ENCODE measurements around the gene COPZ1.
A peak's percentile ranks its signal among the peaks of the same experiment; 100 is the strongest.
"Not testable (repeated sequence)": the region's sequence is repeated elsewhere in the genome, so short reads cannot be mapped to it uniquely, and the experiment has no call there.

Gene COPZ1

DNA sequence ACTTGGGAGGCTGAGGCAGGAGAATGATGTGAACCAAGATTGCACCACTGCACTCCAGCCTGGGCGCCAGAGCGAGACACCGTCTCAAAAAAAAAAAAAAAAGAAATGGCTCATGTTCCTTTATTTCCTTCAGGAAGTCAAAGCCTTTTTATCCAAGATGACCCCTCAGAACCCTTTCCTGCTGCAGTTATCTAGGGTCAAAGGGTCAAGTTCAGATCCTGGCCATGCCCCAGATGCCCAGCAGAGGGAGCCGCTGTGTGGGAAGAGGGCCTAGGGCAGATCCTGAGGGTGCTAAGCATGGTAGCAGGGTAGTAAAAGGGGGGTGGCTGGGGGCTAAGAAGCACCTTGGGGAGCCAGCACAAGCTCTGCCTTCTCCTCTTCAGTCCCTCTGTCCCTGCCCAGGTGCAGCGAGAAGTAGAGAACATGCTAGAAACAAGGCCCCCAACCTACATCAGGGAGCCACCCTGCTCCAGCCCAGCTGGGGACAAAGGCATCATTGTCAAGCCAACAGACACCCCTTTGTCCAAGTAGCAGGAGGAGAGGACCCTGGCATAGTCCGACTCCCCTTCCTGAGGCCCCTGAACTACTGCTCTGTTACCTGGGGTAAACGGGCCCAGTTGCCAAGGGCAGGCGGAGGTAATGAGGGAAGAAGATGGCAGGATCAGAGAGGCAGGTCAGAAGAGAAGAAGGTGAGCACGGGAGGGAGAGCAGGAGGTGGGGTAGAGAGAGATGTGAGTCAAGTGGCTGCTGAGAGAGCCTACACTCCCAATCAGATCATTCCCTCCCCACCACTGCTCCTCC is 30.6 kb upstream of the COPZ1 start:
- DNase-seq (ENCODE audit: low read depth in 2 of 2) = peak; percentile 27 to 55

DNA sequence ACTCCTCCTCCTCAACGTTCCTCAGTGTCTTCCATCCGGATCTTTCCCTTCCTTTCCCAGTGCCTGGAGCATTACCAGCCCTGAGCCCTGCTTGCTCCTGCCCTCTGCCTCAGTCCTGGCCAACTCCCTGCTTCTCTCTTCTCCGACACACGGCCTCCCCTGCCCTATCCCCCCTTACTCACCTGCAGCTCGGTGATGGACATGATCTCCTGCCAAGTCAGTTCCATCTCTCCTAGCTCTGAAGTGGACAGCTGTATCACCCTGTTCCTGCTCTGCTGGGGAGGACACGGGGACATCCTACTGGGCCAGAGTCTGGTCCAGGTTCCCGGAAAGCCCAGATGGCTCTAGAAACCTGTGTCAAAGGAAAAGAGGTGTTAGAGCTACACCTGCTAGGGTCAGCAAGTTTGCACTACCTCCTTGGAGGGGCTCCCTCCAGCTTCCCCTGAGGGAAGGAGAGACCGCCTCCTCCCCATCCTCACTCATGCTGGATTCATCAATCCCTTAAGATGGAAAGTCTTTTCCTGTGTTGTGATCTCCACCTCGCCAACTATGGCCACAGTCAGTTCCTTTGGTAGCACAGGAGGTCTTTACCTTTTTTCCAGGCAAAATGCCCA is 29.9 kb upstream of the COPZ1 start:
- DNase-seq (ENCODE audit: low read depth in 2 of 2) = no peak

DNA sequence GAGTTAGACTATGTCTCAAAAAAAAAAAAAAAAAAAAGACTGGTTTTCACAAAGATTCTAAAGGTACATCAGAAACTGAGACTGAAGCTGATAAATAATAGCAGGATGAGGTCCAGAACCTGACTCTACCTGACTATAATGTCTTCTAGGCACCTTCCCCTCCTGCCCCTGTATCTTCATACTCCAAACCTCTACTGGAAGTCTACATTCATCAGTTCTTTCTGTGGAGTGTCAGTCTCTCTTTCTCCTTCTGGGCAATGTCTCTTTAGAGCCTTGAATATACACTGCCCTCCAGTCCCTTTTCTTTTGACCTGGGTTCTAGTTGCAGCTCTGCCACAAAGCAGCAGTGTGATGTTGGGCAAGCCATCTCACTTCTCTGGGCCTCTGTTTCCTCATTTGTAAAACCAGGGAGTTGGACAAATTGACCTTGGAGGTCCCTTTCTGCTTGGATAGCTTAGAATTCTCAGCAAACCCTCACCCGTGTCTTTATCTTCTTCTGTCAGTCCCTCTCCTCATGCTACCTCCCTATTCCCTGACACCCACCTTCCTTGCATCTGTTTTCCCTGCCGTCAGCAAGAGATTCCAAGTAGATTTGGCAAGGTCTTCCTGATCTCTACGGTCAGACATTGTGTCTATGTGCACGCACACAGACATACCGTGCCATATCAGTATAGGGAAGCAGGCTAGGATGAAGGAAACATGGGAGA is 28.4 kb upstream of the COPZ1 start:
- DNase-seq (ENCODE audit: low read depth in 2 of 2) = no peak

DNA sequence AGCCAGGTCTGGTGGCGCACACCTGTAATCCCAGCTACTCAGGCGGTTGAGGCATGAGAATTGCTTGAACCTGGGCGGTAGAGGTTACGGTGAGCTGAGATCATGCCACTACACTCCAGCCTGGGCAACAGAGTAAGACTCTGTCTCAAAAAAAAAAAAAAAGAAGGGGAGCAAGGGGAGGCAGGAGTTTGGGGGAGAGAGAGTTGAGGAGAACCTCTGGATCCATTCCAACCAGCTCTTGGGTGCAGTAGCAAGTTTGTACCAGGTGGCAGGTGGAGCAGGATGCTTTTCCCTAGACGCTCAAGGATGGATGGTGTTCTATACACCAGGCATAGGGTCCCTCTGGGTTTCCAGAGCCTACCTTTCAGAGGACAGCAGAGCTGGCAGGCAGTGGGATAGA is 26.0 kb upstream of the COPZ1 start:
- DNase-seq (ENCODE audit: low read depth in 2 of 2) = no peak

DNA sequence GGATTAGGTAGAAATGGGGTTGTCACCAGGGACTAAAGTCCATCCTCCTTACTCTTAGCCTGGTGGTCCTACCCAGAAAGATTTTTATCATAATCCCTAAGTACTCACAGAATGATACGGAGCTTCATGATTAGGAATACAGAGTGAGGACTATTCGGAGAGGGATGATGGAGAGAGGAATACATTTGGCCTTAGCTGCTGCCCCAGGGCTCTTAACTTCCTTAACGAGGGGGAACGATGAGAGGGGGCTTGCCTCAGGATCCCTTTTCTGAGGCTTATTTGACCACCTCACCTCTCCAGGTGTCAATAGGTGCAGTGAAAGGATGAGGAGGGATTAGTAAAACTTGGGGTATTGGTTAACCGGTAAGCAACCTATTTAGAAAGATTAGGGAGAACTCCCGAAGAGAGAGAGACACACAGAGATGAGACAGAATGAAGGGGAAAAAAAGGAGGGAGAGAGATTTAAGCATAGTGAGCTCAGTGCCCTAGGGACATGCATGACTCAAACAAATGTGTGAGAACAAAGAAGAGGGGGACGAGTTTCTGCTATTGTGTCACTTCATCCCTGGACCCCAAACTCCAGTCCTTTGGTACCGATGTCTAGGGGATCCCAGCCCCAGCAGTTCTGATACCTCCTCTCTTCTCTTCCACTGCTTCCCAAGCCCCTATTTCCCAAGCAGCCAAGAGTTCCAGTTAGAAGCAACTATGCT is 25.3 kb upstream of the COPZ1 start:
- DNase-seq (ENCODE audit: low read depth in 2 of 2) = no peak

DNA sequence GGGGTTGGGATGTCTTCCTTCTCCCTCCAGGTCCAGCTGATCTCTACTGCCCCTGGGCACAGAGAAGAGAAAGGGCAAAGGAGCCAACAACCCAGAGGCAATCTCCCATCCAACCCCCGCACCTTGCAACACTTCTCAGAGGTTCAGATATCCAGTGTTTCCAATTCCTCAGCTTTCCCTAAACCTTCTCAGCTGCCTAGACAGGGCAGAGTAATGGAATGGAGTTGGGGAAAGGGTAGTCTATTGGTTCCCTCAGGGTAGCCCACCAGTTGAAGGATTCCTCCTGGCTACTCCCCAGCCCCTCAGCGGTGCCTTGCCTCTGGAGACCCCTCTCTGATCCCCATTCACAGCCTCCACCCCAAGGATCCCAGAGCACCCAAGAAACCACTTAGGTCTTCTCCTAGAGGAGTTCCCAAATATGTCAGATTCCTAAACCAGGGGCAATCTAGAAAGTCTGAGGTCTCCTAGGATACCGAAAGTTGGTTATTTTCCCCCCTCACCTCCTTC is 24.7 kb upstream of the COPZ1 start:
- no peak for DNase-seq (ENCODE audit: low read depth in 2 of 2)

DNA sequence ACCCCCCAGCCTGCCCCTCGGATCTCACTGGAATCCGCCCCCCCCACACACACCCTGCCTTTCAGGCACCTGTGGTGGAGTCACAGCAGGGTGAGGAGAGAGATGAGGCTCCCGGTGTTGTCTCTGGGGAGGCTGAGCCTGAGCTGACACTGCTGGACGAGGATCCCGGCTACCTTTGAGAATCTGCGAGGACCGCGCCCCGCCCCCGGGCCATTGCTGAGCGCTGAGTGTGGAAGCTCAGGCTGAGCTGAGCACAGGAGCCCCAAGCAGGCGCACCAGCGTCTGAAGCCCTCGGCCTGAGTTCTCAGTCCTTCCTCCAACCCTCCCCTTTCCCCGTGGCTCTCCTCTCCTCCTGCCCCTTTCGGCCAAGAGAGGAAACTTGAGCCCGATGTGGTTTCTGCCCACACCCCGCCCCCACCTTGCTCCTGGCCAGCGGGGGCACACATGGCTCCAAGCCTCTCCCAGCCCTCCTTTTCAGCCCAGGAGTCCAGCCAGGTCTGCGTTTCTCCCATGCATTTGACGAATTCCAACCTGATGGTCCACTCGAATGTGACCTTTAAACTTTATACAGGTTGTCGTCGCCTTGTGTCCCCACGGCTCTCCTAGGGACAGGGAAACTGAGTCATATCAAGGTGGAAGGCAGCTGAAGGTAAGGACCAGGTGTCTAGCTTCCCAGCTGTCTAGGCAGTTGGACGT is 24.1 kb upstream of the COPZ1 start, which contains the start of gene NFE2:
NFE2 (minus strand) TSS at position 284 of the 696 bp plus-strand sequence. CDS start 5,767 bp downstream, outside the sequence.
- DNase-seq (ENCODE audit: low read depth in 2 of 2) = no peak

DNA sequence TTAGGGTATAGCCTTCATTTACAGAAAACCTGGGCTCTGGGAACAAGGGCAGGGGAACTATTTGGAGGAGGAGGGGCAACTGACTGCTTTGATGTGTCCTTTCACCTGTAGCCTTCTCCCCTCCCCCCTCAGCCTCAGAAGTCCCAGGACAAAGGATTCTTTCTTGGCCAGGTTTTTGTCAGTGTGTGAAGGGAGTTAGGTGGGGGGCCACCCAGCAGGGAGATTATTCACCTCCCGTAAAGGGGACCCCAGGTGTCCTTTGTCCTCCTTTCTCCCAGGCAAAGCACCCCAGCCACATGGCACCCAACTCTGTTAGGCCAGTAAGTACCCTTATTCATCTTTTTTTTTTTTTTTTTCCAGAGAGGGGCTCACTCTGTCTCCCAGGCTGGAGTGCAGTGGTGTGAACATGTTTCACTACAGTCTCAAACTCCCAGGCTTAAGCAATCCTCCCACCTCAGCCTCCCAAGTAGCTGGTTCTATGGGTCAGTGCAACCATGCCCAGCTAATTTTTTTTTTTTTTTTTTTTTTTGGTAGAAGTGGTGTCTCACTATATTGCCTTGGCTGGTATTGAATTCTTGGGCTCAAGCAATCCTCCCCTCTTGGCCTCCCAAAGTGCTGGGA is 23.4 kb upstream of the COPZ1 start:
- no peak for DNase-seq (ENCODE audit: low read depth in 2 of 2)

DNA sequence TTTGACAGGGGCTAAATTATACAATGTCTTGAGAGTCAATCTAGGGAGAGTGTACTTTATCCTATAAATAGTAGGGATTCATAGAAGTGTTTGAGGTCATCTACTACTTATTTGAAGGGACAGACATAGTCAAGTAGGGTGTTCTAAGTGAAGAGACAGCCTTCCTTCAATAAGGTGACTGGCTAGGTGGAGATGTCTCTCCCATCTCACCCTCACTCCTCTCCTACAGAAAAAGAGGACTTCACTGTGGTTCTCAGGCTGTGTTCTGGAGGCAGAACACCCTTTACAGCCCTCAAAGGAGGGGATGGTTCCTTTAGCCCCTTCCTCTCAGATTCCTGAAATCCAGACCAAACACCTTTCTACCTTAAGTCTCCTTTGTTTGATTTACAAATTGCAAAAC is 21.3 kb upstream of the COPZ1 start:
- DNase-seq (ENCODE audit: low read depth in 2 of 2) = no peak

DNA sequence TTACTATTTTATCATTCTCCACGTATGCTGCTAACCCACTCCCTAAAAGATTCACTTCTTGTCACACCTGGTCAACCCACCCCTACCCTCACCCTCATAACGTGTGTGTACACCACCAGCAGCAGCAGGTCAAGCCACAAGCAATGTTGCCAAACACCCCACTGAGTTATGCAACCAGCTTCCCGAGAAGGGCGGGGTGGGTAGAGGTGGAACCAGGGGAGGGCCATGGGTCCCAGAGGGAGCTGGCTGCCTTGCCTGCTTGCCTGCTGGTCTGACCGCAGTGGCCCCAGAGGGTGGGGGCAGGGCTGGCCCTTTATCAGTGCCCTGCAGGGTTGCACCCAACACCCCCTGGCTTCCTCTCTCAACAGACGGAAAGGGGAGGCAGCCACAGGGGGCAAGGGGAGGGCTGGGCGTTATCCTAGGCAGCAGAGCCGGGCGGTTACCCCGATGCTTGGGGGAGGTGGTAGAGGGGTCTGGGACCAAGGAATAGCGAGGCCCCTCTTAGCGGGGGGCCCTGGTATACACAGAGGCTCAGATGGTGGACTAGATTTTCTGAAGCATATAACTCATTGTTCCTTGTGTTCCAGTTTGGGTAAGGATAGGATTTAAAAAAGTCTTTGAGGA is 20.6 kb upstream of the COPZ1 start:
- no peak for DNase-seq (ENCODE audit: low read depth in 2 of 2)

DNA sequence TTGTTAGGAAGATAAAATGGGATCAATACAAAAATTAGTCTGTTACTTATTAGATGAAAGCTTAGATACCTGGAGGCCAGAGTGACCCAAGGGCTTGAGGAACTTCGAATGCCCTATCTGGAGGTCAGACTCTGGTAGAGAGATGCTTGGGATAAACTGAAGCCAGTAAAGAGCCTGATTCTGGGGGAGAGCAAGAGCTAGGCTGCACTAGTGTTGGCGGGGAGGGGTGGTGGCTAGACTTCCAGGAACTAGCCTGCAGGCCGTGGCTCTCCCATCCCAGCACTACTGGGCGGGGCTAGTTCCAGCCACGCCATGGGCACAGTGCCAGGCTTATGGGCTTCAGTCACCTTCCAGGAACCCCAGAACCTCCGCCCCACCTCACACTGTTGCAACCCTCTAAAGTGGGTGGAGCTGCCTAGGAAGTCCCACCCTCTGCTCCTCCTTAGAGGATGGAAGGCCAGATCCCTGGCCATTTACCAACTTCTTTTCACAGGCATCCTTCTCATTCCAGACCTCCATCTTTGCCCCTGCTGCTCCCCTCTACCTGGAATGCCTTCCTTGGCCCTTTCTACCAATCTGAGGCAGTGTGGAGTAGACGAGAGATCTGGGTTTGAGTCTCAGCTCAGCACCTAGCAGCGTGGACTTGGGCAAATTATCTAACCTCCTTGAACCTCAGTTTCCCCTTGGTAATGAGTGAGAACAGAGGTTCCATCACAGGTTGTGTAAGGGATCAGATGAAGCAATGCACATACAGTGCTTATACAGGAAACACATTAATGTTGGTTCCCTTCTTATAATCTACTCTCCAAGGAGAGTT is 17.8 kb upstream of the COPZ1 start:
- no peak for DNase-seq (ENCODE audit: low read depth in 2 of 2)

DNA sequence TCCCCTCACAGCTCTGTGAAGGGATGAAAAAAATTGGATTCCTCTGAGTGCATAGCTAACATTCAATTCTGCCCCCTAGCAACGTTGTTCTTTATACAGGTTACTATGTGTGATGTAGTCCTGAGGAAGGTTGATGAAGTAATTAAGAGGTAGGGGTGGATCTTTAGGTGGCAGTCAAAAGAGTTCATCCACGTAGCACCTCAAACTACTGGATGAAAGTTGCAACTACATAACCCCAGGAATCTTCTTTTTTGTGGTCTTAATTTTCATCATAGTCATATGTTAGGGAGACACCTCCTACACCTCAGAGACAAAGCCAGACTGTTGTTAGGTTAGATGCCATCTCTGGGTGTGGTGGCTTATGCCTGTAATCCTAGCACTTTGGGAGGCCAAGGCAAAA is 13.9 kb upstream of the COPZ1 start:
- no peak for DNase-seq (ENCODE audit: low read depth in 2 of 2)

DNA sequence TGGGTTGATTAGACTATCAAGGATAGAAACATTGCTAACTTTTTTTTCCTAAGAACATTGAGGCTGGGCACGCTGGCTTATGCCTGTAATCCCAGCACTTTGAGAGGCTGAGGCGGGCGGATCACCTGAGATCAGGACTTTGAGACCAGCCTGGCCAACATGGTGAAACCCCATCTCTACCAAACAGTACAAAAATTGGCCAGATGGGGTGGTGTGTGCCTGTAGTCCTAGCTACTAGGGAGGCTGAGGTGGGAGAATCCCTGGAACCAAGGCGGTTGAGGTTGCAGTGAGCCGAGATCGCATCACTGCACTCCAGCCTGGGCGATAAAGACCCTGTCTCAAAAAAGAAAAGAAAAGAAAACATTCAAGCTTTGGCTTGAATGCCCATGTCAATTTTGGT is 12.6 kb upstream of the COPZ1 start:
- DNase-seq (ENCODE audit: low read depth in 2 of 2) = not testable (repeated sequence)

DNA sequence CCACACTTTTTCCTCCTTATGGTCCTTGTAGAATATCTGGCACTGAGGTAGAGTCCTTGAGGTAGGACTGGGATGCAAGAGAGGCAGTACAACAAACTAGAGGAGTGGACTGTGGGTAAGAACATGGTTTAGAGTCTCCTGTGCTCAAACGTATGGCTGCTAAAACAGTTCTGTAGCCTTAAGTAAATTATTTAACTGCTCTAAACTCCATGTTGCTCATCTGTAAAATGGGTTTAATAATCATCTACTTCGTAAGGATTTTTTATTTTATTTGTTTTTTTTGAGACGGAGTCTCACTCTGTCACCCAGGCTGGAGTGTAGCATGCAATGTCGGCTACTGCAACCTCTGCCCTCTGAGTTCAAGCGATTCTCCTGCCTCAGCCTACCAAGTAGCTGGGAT is 3.6 kb upstream of the COPZ1 start:
- no peak for DNase-seq (ENCODE audit: low read depth in 2 of 2)

DNA sequence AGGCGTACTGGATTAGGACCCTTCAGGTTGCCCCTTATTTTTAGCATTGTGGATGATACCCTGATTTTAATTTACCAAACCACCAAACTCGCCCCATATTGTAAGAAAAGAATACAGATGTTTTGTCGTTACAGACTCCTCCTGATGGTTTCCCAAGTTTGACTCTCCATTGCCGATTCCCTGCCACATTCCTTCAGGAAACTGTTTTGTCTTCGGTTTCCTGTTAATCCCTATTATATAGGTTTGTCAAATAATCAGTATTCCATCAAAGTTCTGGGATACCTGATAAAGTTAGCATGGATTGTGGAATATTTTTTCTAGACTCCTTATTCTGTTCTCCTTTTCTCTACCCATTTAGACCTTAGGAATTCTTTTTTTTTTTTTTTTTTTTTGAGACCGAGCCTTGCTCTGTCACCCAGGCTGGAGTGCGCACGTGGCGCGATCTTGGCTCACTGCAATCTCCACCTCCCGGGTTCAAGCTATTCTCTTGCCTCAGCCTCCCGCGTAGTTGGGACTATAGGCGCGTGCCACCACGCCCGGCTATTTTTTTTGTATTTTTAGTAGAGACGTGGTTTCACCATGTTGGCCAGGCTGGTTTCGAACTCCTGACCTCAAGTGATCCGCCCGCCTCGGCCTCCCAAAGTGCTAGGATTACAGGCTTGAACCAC is 645 bp downstream of the COPZ1 start:
- not testable (repeated sequence) for DNase-seq (ENCODE audit: low read depth in 2 of 2)

DNA sequence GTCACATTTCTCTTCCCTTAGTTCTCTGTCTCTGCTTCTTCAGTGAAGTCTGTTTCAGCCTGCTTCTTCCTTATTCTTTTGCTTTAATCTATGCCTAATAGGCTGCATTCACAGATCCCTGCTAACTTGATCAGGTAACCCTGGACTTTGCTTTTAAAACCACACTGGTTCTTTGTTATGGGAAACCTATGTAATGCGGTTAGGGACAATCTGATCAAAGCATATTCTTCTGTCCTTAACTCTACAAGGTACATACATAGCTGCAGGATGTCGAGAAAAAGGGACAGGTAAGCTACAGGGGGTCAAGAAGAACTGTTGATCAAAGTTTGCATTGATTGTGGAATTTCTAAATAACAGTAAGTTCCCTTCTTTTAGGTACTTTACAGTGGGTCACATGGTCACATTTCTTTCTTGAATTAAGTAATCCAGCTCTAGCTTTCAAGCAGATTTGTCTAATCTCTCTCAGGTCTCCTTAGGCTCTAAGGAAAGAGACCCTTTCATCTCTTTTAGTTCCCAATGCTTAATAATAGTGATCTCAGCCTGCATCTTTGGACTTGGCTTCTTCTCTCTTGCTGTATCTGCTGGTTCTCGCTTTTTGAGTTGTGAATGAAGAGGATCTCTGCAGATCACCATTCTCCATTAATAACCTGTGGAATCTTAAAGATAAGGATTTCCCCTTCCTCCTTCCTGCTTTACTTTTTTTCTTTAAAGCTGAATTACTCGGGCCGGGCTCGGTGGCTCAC is 3.8 kb downstream of the COPZ1 start:
- DNase-seq (ENCODE audit: low read depth in 2 of 2) = no peak

DNA sequence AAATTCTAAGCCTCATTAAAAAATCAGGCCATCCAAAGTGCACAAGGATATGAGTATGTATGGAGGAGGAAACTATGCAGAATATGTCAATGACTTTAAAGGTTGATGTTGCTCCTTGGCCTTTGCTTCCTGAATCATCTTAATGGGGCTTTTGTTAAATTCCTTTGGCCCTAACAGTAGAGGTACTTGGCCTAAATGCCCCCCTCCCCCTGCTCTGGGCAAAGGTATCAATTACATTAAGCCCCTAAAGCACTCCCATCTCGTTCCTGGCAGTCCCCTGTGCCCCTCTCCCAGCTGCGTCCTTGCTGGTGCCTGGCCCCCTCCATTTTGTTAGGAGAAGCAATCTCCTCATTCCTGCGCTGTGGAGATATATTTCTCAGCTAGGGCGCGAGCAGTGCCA is 4.8 kb downstream of the COPZ1 start:
- DNase-seq (ENCODE audit: low read depth in 2 of 2) = no peak

DNA sequence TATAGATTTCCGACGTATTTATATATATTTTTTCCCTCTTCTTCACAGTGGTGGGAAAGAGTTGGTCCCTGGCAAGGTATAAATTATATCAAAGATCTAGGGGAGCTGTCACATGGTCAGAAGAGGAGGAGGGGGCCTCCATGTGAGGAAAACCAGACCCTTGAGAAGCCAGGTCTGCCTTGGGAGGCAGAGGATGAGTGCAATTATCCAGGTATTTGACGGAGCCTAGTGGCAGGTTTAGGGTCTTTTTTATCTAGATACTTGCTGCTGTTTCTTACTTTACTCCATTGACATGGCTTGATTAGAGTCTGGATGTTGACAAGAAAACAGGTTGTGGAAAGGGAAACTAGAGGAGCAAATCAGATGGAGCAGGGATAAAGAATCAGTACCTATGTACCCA is 5.5 kb downstream of the COPZ1 start:
- DNase-seq (ENCODE audit: low read depth in 2 of 2) = no peak
